ENCODE measurements around the gene C22orf39. TPM values are rescaled to one million over a fixed set of nuclear protein-coding genes. Genes with fewer than 3 reads are reported as not detected.

Gene C22orf39
- total and polyA plus RNA-seq, 2 donors (not counting 1 experiment from before 2014, with no cell fraction given) = 15.9 to 16.2 TPM

DNA sequence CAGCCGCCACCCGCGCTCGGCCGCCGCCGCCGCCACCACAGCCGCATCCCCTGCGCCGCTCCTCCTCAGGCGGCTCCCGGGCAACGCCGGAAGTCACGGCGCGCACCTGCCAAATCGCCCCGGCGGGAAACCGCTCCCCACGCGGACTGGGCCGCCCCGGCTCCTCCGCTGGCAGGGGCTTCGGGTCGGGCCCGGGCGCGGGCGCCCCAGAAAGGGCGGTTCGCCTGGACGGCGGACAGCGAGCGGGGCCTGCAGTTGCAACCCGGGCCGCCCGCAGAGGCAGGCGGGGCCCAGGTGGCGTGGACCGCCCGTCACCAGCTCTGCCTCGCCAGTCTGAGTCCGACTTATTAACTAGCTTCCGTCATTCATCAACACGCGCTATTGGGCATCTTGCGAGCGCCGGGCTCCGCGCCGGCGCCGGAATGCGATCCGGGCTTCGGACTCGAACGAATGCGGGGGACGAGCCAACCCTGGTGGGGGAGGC lies 15.8 kb downstream of the C22orf39 start, which contains the start of gene HIRA:
Gene HIRA, minus strand, starts transcription at position 85 of the 484 bp plus-strand sequence. CDS start 257 bp downstream, outside the sequence.
- Histone ChIP-seq H2AFZ (ENCODE audit: low read length) (peak within 1 kb of the TSS; percentile 98), H4K20me1 (ENCODE audit: control insufficient read depth, extremely low read depth, insufficient read depth, low read length) (peaks cover 1% of the 10 kb centered on the region), H3K27ac (ENCODE audit: insufficient read depth, low read length) (peak within 1 kb of the TSS; percentile 99), H3K9ac (ENCODE audit: insufficient read depth, low read length) (peak within 1 kb of the TSS; percentile 99), H3K27me3 (ENCODE audit: control insufficient read depth, insufficient read depth, low read length) (no peaks in the 10 kb centered on the region), H3K9me3 (ENCODE audit: control insufficient read depth, insufficient read depth, low read depth, low read length) (no peaks in the 10 kb centered on the region), H3K4me2 (ENCODE audit: extremely low read depth, insufficient read depth, low read length) (peak within 1 kb of the TSS; percentile 100), H3K4me1 (ENCODE audit: control insufficient read depth, extremely low read depth, insufficient read depth, low read length) (peaks cover 5% of the 10 kb centered on the region), H3K79me2 (ENCODE audit: control insufficient read depth, insufficient read depth, low read length) (peaks cover 44% of the 10 kb centered on the region), H3K36me3 (ENCODE audit: control insufficient read depth, insufficient read depth, low read length) (peaks cover 7% of the 10 kb centered on the region), H3K4me3 (replicated peaks in 1 of 4; ENCODE audit: control extremely low read depth in 1 of 4, insufficient read depth in 1 of 4, low read depth in 3 of 4, low read length in 4 of 4) (peak within 1 kb of the TSS; percentile 91 to 99 (median 96))
- no peak for TF ChIP-seq EZH2 (IDR thresholded peaks at IDR 0.05; ENCODE audit: low read length, missing control alignments)
- DNase-seq (ENCODE audit: low read depth in 2 of 2) = peak; percentile 71 to 77

DNA sequence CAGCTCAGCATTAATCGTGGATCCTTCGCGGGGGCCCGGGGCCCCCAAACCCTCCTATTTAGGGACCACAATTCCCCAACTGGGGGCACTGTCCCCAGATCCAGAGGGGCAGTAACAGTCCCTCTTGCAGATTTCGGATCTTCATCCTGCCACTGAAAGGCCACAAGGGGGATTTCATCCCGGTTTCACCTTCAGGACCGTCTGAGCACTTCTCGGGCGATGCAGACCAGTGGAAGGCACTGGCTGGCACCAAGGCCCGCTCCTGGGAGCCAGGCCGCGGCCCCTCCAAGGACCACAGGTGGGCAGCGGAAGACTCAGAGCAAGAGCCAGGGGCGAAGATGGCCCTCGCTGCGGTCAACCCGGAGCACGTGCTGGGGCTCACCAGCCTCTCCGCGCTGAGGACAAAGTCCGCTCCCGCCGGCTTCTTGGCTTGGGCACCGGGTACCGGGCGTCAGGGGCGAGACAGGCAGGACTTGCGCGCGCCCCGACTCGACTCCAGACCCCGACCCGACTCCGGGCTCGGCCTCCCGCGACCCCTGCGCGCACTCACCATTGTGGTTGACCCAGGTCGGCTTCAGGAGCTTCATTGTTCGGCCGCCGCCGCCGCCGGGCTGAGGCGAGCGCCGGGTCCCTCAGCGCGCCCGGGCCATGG lies 16.5 kb downstream of the C22orf39 start:
- H3K4me1 ChIP-seq (ENCODE audit: control insufficient read depth, extremely low read depth, insufficient read depth, low read length) = peaks cover 5% of the 10 kb centered on the region
- peak overlapping the region; percentile 84 to 91 (median 88) for H3K4me3 ChIP-seq (replicated peaks in 1 of 4; ENCODE audit: control extremely low read depth in 1 of 4, insufficient read depth in 1 of 4, low read depth in 3 of 4, low read length in 4 of 4)
- peak overlapping the region; percentile 100 for H3K4me2 ChIP-seq (ENCODE audit: extremely low read depth, insufficient read depth, low read length)
- H3K9ac ChIP-seq (ENCODE audit: insufficient read depth, low read length) = peak overlapping the region; percentile 84
- H3K27ac ChIP-seq (ENCODE audit: insufficient read depth, low read length) = peak overlapping the region; percentile 89
- peaks cover 7% of the 10 kb centered on the region for H3K36me3 ChIP-seq (ENCODE audit: control insufficient read depth, insufficient read depth, low read length)
- H4K20me1 ChIP-seq (ENCODE audit: control insufficient read depth, extremely low read depth, insufficient read depth, low read length) = peaks cover 1% of the 10 kb centered on the region
- H3K9me3 ChIP-seq (ENCODE audit: control insufficient read depth, insufficient read depth, low read depth, low read length) = no peaks in the 10 kb centered on the region
- peaks cover 51% of the 10 kb centered on the region for H3K79me2 ChIP-seq (ENCODE audit: control insufficient read depth, insufficient read depth, low read length)
- no peak overlapping the region for H2AFZ ChIP-seq (ENCODE audit: low read length)
- peak; percentile 36 to 37 for DNase-seq (ENCODE audit: low read depth in 2 of 2)
- TF ChIP-seq CTCF (conservative IDR thresholded peaks at IDR 0.05 in 1 of 2, IDR thresholded peaks at IDR 0.05 in 1 of 2; ENCODE audit: low read depth in 1 of 2, low read length in 2 of 2) = peak; percentile 9 to 22
- TF ChIP-seq EZH2 (IDR thresholded peaks at IDR 0.05; ENCODE audit: low read length, missing control alignments) = no peak
- H3K27me3 ChIP-seq (ENCODE audit: control insufficient read depth, insufficient read depth, low read length) = no peaks in the 10 kb centered on the region

DNA sequence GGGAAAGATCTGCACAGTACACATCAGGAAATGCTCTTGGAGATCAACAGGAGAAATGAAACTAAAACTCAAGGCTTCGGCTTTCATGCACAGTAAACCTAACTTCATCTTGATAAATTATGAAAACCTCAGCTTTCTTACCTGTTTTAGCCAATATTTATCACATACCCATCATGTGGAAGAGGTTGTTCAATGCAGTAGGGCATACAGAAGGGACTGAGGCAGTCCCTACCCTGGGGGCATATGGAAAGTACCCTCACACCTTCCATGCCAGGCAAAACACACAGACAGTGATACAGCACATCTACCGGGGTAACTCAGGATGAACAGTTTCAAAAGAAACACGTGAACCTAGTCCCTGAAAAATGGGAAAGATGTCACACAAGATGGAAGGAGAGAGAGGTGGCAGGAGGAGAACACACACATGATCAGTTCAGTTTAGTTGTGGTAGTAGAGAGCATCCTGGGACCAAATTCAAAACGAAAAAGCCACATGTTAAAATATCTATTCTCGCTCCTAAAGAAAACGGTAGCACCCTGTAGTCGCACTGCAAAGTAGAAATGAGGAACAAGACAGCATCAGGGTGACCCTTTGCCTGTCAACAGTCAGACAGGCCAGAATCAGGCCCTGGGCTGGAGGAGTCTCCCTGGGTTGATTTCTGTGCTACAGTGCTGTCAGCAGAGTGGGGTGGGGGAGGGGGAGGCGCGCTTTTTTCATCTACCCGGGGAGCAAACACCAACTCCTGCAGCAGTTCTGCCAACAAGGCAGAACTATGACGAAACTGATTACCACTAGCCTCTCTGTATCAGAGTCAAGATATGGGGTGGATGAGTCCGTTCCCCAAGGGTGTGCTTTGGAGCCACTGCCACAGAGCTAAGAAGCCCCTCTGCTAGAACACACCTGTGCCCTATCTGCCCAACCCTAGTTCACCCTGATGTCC lies 17.3 kb downstream of the C22orf39 start:
- peak; percentile 78 to 80 for DNase-seq (ENCODE audit: low read depth in 2 of 2)
- Histone ChIP-seq H3K4me3 (replicated peaks in 1 of 4; ENCODE audit: control extremely low read depth in 1 of 4, insufficient read depth in 1 of 4, low read depth in 3 of 4, low read length in 4 of 4) (peak overlapping the region; percentile 84 to 91 (median 88)), H3K79me2 (ENCODE audit: control insufficient read depth, insufficient read depth, low read length) (peaks cover 54% of the 10 kb centered on the region), H3K9ac (ENCODE audit: insufficient read depth, low read length) (peak overlapping the region; percentile 84), H2AFZ (ENCODE audit: low read length) (no peak overlapping the region), H3K9me3 (ENCODE audit: control insufficient read depth, insufficient read depth, low read depth, low read length) (no peaks in the 10 kb centered on the region), H3K4me2 (ENCODE audit: extremely low read depth, insufficient read depth, low read length) (peak overlapping the region; percentile 100), H3K36me3 (ENCODE audit: control insufficient read depth, insufficient read depth, low read length) (peaks cover 2% of the 10 kb centered on the region), H4K20me1 (ENCODE audit: control insufficient read depth, extremely low read depth, insufficient read depth, low read length) (peaks cover 1% of the 10 kb centered on the region), H3K27ac (ENCODE audit: insufficient read depth, low read length) (peak overlapping the region; percentile 89), H3K4me1 (ENCODE audit: control insufficient read depth, extremely low read depth, insufficient read depth, low read length) (peaks cover 5% of the 10 kb centered on the region), H3K27me3 (ENCODE audit: control insufficient read depth, insufficient read depth, low read length) (no peaks in the 10 kb centered on the region)
- TF ChIP-seq EZH2 (IDR thresholded peaks at IDR 0.05; ENCODE audit: low read length, missing control alignments) (no peak), CTCF (conservative IDR thresholded peaks at IDR 0.05 in 1 of 2, IDR thresholded peaks at IDR 0.05 in 1 of 2; ENCODE audit: low read depth in 1 of 2, low read length in 2 of 2) (no peak)
